ENCODE data around the gene PHEX. TPM values are rescaled to one million over a fixed set of nuclear protein-coding genes. Genes with fewer than 3 reads are reported as not detected.
"Not testable (repeated sequence)": the region's sequence is repeated elsewhere in the genome, so short reads cannot be mapped to it uniquely, and the experiment has no call there.

Gene PHEX
- total RNA-seq, 3 donors from 2014 or later, result 0.16 to 5.6 (median 2.5) TPM

- Histone ChIP-seq H3K4me1 (no peaks in the 10 kb centered on the region), H3K9me3 (no peaks in the 10 kb centered on the region), H3K4me3 (no peak overlapping the region), H3K27ac (no peak overlapping the region), H3K36me3 (no peaks in the 10 kb centered on the region), H3K27me3 (peaks cover 0 to 13% of the 10 kb centered on the region in 2 donors)
- no peak for DNase-seq (ENCODE audit: low spot score in 2 of 2)
- TF ChIP-seq POLR2A (IDR thresholded peaks at IDR 0.05), result no peak
- no peak for TF ChIP-seq POLR2AphosphoS5 (IDR thresholded peaks at IDR 0.05)
- TF ChIP-seq, protein P1, sequence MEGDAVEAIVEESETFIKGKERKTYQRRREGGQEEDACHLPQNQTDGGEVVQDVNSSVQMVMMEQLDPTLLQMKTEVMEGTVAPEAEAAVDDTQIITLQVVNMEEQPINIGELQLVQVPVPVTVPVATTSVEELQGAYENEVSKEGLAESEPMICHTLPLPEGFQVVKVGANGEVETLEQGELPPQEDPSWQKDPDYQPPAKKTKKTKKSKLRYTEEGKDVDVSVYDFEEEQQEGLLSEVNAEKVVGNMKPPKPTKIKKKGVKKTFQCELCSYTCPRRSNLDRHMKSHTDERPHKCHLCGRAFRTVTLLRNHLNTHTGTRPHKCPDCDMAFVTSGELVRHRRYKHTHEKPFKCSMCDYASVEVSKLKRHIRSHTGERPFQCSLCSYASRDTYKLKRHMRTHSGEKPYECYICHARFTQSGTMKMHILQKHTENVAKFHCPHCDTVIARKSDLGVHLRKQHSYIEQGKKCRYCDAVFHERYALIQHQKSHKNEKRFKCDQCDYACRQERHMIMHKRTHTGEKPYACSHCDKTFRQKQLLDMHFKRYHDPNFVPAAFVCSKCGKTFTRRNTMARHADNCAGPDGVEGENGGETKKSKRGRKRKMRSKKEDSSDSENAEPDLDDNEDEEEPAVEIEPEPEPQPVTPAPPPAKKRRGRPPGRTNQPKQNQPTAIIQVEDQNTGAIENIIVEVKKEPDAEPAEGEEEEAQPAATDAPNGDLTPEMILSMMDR (IDR thresholded peaks at IDR 0.05), result no peak
- intact Hi-C loops (cut with DNase I; ENCODE audit: low total_unique reads), result no loop called here
Observed at GRCh38 chrX:22273714-22274317, 241.7 kb downstream of the PHEX start.

GRCh38 chrX:22276781-22277180 lies 244.7 kb downstream of the PHEX start:
- Histone ChIP-seq H3K27ac (no peak overlapping the region), H3K9me3 (no peaks in the 10 kb centered on the region), H3K36me3 (no peaks in the 10 kb centered on the region), H3K4me3 (no peak overlapping the region), H3K4me1 (no peaks in the 10 kb centered on the region), H3K27me3 (peaks cover 0 to 11% of the 10 kb centered on the region in 2 donors)
- TF ChIP-seq POLR2A (IDR thresholded peaks at IDR 0.05), result no peak
- intact Hi-C loops (cut with DNase I; ENCODE audit: low total_unique reads), result no loop called here
- no peak for DNase-seq (ENCODE audit: low spot score in 2 of 2)

DNA sequence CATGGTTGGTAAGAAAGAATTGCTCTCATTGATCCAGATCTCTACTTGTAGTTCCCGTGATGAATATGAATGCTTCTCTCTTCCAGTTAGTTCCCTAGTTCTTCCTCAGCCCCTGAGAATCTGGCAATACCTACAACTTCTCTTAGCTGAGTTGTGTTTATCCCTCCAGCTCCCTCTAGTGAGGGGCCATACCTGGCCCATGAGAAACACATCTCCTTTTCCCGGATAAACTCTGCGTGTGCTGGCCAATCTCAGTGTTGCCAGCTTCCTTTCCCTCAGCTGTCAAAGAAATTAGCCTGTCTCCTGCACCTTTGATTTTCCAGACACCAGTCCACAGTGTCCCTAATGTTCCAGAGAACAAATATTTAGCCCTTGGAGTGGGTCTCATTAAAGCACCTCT lies 246.2 kb downstream of the PHEX start:
- H3K27me3 ChIP-seq, result peaks cover 0 to 18% of the 10 kb centered on the region in 2 donors
- peaks cover 0 to 4% of the 10 kb centered on the region in 2 donors for H3K9me3 ChIP-seq
- no peaks in the 10 kb centered on the region for H3K4me1 ChIP-seq
- intact Hi-C loops (cut with DNase I; ENCODE audit: low total_unique reads), result no loop called here
- DNase-seq (ENCODE audit: low spot score in 2 of 2), result no peak
- no peak for TF ChIP-seq POLR2A (IDR thresholded peaks at IDR 0.05)
- TF ChIP-seq, protein P1 (IDR thresholded peaks at IDR 0.05), result no peak
- TF ChIP-seq POLR2AphosphoS5 (IDR thresholded peaks at IDR 0.05), result no peak
- no peak overlapping the region for H3K4me3 ChIP-seq
- no peak overlapping the region for H3K27ac ChIP-seq
- no peaks in the 10 kb centered on the region for H3K36me3 ChIP-seq

DNA sequence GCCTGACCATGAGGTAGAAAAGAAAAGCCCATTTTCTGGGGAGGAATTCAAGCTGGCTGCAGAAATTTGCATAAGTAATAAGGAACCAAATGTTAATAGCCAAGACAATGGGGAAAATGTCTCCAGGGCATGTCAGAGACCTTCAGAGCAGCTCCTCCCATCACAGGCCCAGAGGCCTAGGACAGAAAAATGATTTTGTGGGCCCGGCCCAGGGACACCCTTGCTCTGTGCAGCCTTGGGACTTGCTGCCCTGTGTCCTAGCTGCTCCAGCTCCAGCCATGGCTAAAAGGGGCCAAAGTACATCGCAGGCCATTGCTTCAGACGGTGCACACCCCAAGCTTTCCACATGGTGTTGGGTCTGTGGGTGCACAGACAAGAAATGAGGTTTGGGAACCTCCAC lies 257.1 kb downstream of the PHEX start:
- peaks cover 0 to 25% of the 10 kb centered on the region in 2 donors for H3K27me3 ChIP-seq
- H3K27ac ChIP-seq; H3K9me3 ChIP-seq; H3K4me1 ChIP-seq; H3K4me3 ChIP-seq; intact Hi-C loops (cut with DNase I; ENCODE audit: low total_unique reads); DNase-seq (ENCODE audit: low spot score in 2 of 2); H3K36me3 ChIP-seq: not testable (repeated sequence)

DNA sequence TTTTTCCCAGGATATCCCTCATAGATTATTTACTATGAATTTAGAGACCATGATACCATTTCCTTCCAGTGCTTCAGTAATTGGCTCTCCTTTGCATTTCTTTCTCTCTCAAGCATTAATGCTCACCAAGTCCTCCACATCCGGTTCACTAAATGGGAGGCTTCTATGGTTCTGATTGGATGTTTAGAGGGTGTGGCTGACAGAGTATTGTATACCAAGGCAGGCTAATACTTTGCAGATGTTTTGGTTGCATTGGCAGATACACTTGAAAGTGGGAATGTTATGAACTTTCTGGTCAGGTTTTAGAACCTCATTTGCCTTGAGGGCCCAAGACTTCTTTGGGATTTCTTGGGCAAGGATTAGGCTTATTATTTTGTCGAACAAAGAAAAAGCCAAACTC lies 264.7 kb downstream of the PHEX start:
- Histone ChIP-seq H3K9me3 (no peaks in the 10 kb centered on the region), H3K4me1 (no peaks in the 10 kb centered on the region), H3K27ac (no peak overlapping the region), H3K36me3 (no peaks in the 10 kb centered on the region), H3K27me3 (peaks cover 0 to 27% of the 10 kb centered on the region in 2 donors), H3K4me3 (no peak overlapping the region)
- TF ChIP-seq POLR2AphosphoS5 (IDR thresholded peaks at IDR 0.05) (no peak), POLR2A (IDR thresholded peaks at IDR 0.05) (no peak)
- TF ChIP-seq, protein P1 (IDR thresholded peaks at IDR 0.05), result no peak
- DNase-seq (ENCODE audit: low spot score in 2 of 2), result no peak
- intact Hi-C loops (cut with DNase I; ENCODE audit: low total_unique reads), result no loop called here

DNA sequence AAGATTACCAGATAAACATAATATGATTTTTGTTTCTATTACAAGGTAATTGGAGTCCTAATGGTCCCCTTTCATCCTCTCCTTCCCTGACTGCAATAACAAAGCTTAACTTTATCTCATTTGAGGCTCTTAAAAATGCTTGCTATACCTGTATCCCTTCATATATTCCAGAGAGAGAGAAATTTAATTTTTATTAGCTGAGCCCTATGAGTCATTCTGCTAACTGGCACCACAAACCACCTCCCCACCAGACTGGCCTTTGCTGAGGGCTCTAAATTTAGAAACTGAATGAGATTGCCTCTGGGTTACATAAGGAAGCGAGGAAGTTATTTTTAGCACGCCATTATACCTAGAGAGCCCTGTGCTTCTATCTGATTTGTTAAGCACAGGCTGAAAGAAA lies 268.0 kb downstream of the PHEX start:
- intact Hi-C loops (cut with DNase I; ENCODE audit: low total_unique reads), result no loop called here
- no peaks in the 10 kb centered on the region for H3K36me3 ChIP-seq
- H3K27me3 ChIP-seq, result peaks cover 0 to 32% of the 10 kb centered on the region in 2 donors
- TF ChIP-seq POLR2A (IDR thresholded peaks at IDR 0.05), result no peak
- TF ChIP-seq POLR2AphosphoS5 (IDR thresholded peaks at IDR 0.05), result no peak
- TF ChIP-seq, protein P1 (IDR thresholded peaks at IDR 0.05), result no peak
- no peaks in the 10 kb centered on the region for H3K9me3 ChIP-seq
- DNase-seq (ENCODE audit: low spot score in 2 of 2), result no peak
- no peak overlapping the region for H3K27ac ChIP-seq
- no peaks in the 10 kb centered on the region for H3K4me1 ChIP-seq
- H3K4me3 ChIP-seq, result no peak overlapping the region

Other genes starting within 250 kb of the PHEX start
- gene MBTPS2, start 192.7 kb upstream of the PHEX start, total RNA-seq, result 10 to 100 TPM in 1 of 3 donors, 1 to 10 TPM in 2; 8.8 to 13.8 (median 9.9) TPM
- gene YY2, start 176.3 kb upstream of the PHEX start, total RNA-seq, result 1 to 10 TPM; 3.5 to 5.0 (median 3.6) TPM
- gene SMS, start 91.6 kb upstream of the PHEX start, total RNA-seq, result 10 to 100 TPM; 43.6 to 64.7 (median 44.5) TPM
- gene CBLL2, start 240.6 kb downstream of the PHEX start, total RNA-seq, result not detected